ENCODE data around the gene TAF15.

Gene TAF15

DNA sequence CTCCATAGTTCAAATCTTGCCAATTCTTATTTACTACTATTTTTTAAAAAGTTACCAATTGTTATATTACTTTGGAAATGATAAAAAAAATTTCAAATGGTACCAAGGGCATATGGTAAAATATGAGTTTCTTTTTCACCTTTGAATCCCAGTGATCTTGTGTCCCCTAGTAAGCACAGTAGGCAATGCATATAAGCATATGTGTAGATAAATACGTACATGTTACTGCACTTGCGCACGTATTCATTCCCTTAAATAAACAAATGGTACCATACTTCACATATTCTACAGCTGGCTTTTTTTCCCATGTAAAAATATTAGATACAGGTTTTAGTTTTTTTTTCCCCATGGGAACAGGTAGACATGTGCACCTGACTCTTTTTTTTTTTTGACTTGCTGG lies 31.8 kb downstream of the TAF15 start:
- H2AFZ ChIP-seq (ENCODE audit: low read length), result no peak overlapping the region
- H3K4me2 ChIP-seq (ENCODE audit: low read length), result no peak overlapping the region
- H4K20me1 ChIP-seq (ENCODE audit: insufficient read depth, low read length), result no peaks in the 10 kb centered on the region; the same call in 1 of the 2 replicates
- H3K9ac ChIP-seq (ENCODE audit: low read length), result no peak overlapping the region
- H3K27ac ChIP-seq (ENCODE audit: low read depth, low read length, poor library complexity, severe bottlenecking), result no peak overlapping the region
- TF ChIP-seq EZH2 (IDR thresholded peaks at IDR 0.05; ENCODE audit: borderline replicate concordance, low read length), result no peak
- H3K36me3 ChIP-seq (ENCODE audit: insufficient read depth, low read length), result peaks cover 95% of the 10 kb centered on the region
- H3K79me2 ChIP-seq (ENCODE audit: insufficient read depth, low read length), result no peaks in the 10 kb centered on the region
- no peaks in the 10 kb centered on the region for H3K27me3 ChIP-seq (ENCODE audit: insufficient read depth, low read length)
- H3K9me3 ChIP-seq (ENCODE audit: low read length), result no peaks in the 10 kb centered on the region
- no peak overlapping the region for H3K4me3 ChIP-seq (ENCODE audit: low read depth, low read length, poor library complexity, severe bottlenecking)
- no peaks in the 10 kb centered on the region for H3K9me2 ChIP-seq (ENCODE audit: low read depth, low read length)
- no peaks in the 10 kb centered on the region for H3K4me1 ChIP-seq (ENCODE audit: insufficient read depth, low read length, severe bottlenecking)
- H3F3A ChIP-seq (ENCODE audit: insufficient read depth, low read length), result no peaks in the 10 kb centered on the region; the same call in 1 of the 2 replicates

GRCh38 chr17:35841505-35841904 lies 32.2 kb downstream of the TAF15 start:
- H4K20me1 ChIP-seq (ENCODE audit: insufficient read depth, low read length), result no peaks in the 10 kb centered on the region; the same call in 1 of the 2 replicates
- H3K9me3 ChIP-seq (ENCODE audit: low read length), result no peaks in the 10 kb centered on the region
- H3K27ac ChIP-seq (ENCODE audit: low read depth, low read length, poor library complexity, severe bottlenecking), result no peak overlapping the region
- H3K4me3 ChIP-seq (ENCODE audit: low read depth, low read length, poor library complexity, severe bottlenecking), result no peak overlapping the region
- no peaks in the 10 kb centered on the region; the same call in 1 of the 2 replicates for H3F3A ChIP-seq (ENCODE audit: insufficient read depth, low read length)
- H3K4me1 ChIP-seq (ENCODE audit: insufficient read depth, low read length, severe bottlenecking), result no peaks in the 10 kb centered on the region
- no peak overlapping the region for H2AFZ ChIP-seq (ENCODE audit: low read length)
- H3K79me2 ChIP-seq (ENCODE audit: insufficient read depth, low read length), result no peaks in the 10 kb centered on the region
- H3K4me2 ChIP-seq (ENCODE audit: low read length), result no peak overlapping the region
- TF ChIP-seq EZH2 (IDR thresholded peaks at IDR 0.05; ENCODE audit: borderline replicate concordance, low read length), result no peak
- TF ChIP-seq, protein P1, sequence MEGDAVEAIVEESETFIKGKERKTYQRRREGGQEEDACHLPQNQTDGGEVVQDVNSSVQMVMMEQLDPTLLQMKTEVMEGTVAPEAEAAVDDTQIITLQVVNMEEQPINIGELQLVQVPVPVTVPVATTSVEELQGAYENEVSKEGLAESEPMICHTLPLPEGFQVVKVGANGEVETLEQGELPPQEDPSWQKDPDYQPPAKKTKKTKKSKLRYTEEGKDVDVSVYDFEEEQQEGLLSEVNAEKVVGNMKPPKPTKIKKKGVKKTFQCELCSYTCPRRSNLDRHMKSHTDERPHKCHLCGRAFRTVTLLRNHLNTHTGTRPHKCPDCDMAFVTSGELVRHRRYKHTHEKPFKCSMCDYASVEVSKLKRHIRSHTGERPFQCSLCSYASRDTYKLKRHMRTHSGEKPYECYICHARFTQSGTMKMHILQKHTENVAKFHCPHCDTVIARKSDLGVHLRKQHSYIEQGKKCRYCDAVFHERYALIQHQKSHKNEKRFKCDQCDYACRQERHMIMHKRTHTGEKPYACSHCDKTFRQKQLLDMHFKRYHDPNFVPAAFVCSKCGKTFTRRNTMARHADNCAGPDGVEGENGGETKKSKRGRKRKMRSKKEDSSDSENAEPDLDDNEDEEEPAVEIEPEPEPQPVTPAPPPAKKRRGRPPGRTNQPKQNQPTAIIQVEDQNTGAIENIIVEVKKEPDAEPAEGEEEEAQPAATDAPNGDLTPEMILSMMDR (IDR thresholded peaks at IDR 0.05; ENCODE audit: low read length), result no peak
- H3K36me3 ChIP-seq (ENCODE audit: insufficient read depth, low read length), result peaks cover 95% of the 10 kb centered on the region
- no peak overlapping the region for H3K9ac ChIP-seq (ENCODE audit: low read length)
- no peaks in the 10 kb centered on the region for H3K27me3 ChIP-seq (ENCODE audit: insufficient read depth, low read length)
- H3K9me2 ChIP-seq (ENCODE audit: low read depth, low read length), result no peaks in the 10 kb centered on the region

GRCh38 chr17:35842239-35842638 lies 33.0 kb downstream of the TAF15 start:
- H3K4me1 ChIP-seq (ENCODE audit: insufficient read depth, low read length, severe bottlenecking), result no peaks in the 10 kb centered on the region
- no peak overlapping the region for H3K4me2 ChIP-seq (ENCODE audit: low read length)
- H4K20me1 ChIP-seq (ENCODE audit: insufficient read depth, low read length), result no peaks in the 10 kb centered on the region; the same call in 1 of the 2 replicates
- no peak overlapping the region for H2AFZ ChIP-seq (ENCODE audit: low read length)
- H3K9me2 ChIP-seq (ENCODE audit: low read depth, low read length), result no peaks in the 10 kb centered on the region
- no peak overlapping the region for H3K4me3 ChIP-seq (ENCODE audit: low read depth, low read length, poor library complexity, severe bottlenecking)
- no peak overlapping the region for H3K27ac ChIP-seq (ENCODE audit: low read depth, low read length, poor library complexity, severe bottlenecking)
- no peaks in the 10 kb centered on the region for H3K9me3 ChIP-seq (ENCODE audit: low read length)
- no peak for TF ChIP-seq EZH2 (IDR thresholded peaks at IDR 0.05; ENCODE audit: borderline replicate concordance, low read length)
- TF ChIP-seq, protein P1 (IDR thresholded peaks at IDR 0.05; ENCODE audit: low read length), result no peak
- H3K79me2 ChIP-seq (ENCODE audit: insufficient read depth, low read length), result no peaks in the 10 kb centered on the region
- no peaks in the 10 kb centered on the region for H3K27me3 ChIP-seq (ENCODE audit: insufficient read depth, low read length)
- no peaks in the 10 kb centered on the region; the same call in 1 of the 2 replicates for H3F3A ChIP-seq (ENCODE audit: insufficient read depth, low read length)
- peaks cover 95% of the 10 kb centered on the region for H3K36me3 ChIP-seq (ENCODE audit: insufficient read depth, low read length)
- no peak overlapping the region for H3K9ac ChIP-seq (ENCODE audit: low read length)

DNA sequence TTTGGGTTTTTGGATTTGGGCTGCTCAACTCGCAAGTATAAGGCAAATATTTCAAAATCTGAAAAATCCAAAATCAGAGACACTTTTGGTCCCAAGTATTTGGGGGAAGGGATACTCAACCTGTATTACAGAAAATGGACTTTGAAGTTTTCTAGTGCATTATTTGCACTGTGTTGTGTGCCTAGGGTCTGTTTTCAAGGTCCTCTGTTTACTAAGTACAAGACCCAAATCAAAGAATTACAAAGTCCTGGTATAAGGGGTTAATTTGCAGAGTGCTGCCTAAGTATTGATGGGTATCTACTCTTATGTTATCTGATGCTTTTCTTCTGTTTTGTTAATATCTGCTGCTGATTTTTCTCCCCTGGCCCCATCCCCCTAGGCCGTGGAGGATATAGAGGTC lies 34.4 kb downstream of the TAF15 start:
- Histone ChIP-seq H3K9me3 (ENCODE audit: low read length) (no peaks in the 10 kb centered on the region), H3K9ac (ENCODE audit: low read length) (no peak overlapping the region), H3F3A (ENCODE audit: insufficient read depth, low read length) (no peaks in the 10 kb centered on the region; the same call in 1 of the 2 replicates), H3K4me2 (ENCODE audit: low read length) (no peak overlapping the region), H3K9me2 (ENCODE audit: low read depth, low read length) (no peaks in the 10 kb centered on the region), H4K20me1 (ENCODE audit: insufficient read depth, low read length) (no peaks in the 10 kb centered on the region; the same call in 1 of the 2 replicates), H2AFZ (ENCODE audit: low read length) (no peak overlapping the region), H3K27me3 (ENCODE audit: insufficient read depth, low read length) (no peaks in the 10 kb centered on the region), H3K4me1 (ENCODE audit: insufficient read depth, low read length, severe bottlenecking) (no peaks in the 10 kb centered on the region), H3K79me2 (ENCODE audit: insufficient read depth, low read length) (no peaks in the 10 kb centered on the region), H3K36me3 (ENCODE audit: insufficient read depth, low read length) (peaks cover 95% of the 10 kb centered on the region), H3K4me3 (ENCODE audit: low read depth, low read length, poor library complexity, severe bottlenecking) (no peak overlapping the region), H3K27ac (ENCODE audit: low read depth, low read length, poor library complexity, severe bottlenecking) (no peak overlapping the region)
- no peak for TF ChIP-seq EZH2 (IDR thresholded peaks at IDR 0.05; ENCODE audit: borderline replicate concordance, low read length)
- TF ChIP-seq, protein P1 (IDR thresholded peaks at IDR 0.05; ENCODE audit: low read length), result no peak

All from OCI-LY1 (cell line).